Measurements from ENCODE around the gene TCERG1L. TPM values are rescaled to one million over a fixed set of nuclear protein-coding genes. Genes with fewer than 3 reads are reported as not detected.

TCERG1L gene
- total RNA-seq, 1 donor from 2014 or later = 3.5 TPM

DNA sequence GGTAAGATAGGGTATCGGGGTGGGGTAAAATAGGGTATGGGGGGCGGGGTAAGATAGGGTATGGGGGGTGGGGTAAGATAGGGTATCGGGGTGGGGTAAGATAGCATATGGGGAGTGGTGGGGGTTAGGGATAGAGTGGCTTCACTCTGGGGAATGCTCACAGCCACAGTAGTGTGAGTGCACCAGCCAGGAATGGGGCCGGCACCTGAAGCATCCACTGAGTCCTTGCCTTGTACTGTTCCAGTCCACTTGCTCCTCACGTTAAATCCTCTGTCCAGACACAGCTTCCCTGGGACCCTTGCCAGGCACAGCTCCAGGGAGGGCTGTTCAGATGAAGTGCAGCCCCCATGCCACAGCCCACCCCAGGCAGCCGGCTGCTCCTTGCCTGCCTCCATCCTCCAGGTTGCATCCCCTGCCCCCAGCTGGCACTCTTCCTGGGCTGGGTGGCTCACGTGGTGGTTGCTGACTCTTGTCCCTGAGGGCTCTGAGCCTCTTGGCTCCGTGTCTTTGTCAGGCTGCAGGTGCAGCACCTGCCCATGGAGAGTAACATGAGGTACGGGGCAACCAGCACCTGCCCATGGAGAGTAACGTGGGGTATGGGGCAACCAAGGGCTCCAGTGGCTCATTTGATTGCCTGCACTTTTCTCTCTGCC lies 268.4 kb downstream of the TCERG1L start:
- TF ChIP-seq EZH2 (IDR thresholded peaks at IDR 0.05; ENCODE audit: insufficient read depth, low read length) = no peak
- TF ChIP-seq, protein P1, sequence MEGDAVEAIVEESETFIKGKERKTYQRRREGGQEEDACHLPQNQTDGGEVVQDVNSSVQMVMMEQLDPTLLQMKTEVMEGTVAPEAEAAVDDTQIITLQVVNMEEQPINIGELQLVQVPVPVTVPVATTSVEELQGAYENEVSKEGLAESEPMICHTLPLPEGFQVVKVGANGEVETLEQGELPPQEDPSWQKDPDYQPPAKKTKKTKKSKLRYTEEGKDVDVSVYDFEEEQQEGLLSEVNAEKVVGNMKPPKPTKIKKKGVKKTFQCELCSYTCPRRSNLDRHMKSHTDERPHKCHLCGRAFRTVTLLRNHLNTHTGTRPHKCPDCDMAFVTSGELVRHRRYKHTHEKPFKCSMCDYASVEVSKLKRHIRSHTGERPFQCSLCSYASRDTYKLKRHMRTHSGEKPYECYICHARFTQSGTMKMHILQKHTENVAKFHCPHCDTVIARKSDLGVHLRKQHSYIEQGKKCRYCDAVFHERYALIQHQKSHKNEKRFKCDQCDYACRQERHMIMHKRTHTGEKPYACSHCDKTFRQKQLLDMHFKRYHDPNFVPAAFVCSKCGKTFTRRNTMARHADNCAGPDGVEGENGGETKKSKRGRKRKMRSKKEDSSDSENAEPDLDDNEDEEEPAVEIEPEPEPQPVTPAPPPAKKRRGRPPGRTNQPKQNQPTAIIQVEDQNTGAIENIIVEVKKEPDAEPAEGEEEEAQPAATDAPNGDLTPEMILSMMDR (IDR thresholded peaks at IDR 0.05; ENCODE audit: insufficient read depth, low read depth, low read length) = no peak
- no peak overlapping the region for H3K9ac ChIP-seq (ENCODE audit: low read length)
- no peaks in the 10 kb centered on the region for H4K20me1 ChIP-seq (ENCODE audit: insufficient read depth, low read length)
- Mint-ChIP-seq H3K4me3 (ENCODE audit: unreplicated experiment) (no peak overlapping the region), H3K36me3 (ENCODE audit: low read depth, unreplicated experiment) (no peaks in the 10 kb centered on the region), H3K9me3 (ENCODE audit: unreplicated experiment) (peaks cover 18% of the 10 kb centered on the region), H3K27me3 (ENCODE audit: low read depth, unreplicated experiment) (peaks cover 6% of the 10 kb centered on the region), H3K27ac (ENCODE audit: unreplicated experiment) (no peak overlapping the region), H3K4me1 (ENCODE audit: low read depth, unreplicated experiment) (no peaks in the 10 kb centered on the region)
- H3K9me3 ChIP-seq (ENCODE audit: insufficient read depth, low read depth, low read length) = peaks cover 7% of the 10 kb centered on the region
- no peak overlapping the region for H3K27ac ChIP-seq (ENCODE audit: low read depth, low read length)
- H3K79me2 ChIP-seq (ENCODE audit: insufficient read depth, low read length) = no peaks in the 10 kb centered on the region
- FAIRE-seq (no peak), DNase-seq (ENCODE audit: low read depth) (no peak)
- H3K27me3 ChIP-seq (ENCODE audit: insufficient read depth, low read length) = no peaks in the 10 kb centered on the region
- no peak overlapping the region for H3K4me3 ChIP-seq (ENCODE audit: insufficient read depth, low read depth, low read length)
- H3K4me2 ChIP-seq (ENCODE audit: low read length) = no peak overlapping the region
- H3K36me3 ChIP-seq (ENCODE audit: insufficient read depth, low read length) = no peaks in the 10 kb centered on the region
- no peak overlapping the region for H2AFZ ChIP-seq (ENCODE audit: low read depth, low read length)
- no peaks in the 10 kb centered on the region for H3K4me1 ChIP-seq (ENCODE audit: insufficient read depth, low read length)
